PC-3 (cell line): ENCODE measurements around the gene OR14A16. TPM values are rescaled to one million over a fixed set of nuclear protein-coding genes. Genes with fewer than 3 reads are reported as not detected.

ENCODE experiments used
- ATAC-seq: fragments of 200-7000 bp; cut with Tn5 transposase; 2 replicates; pipeline ENCODE4 v1.9.1; 2020; ENCODE audit warnings: mild to moderate bottlenecking, moderate library complexity
- BruUV-seq: library from RNA; stranded (reverse); fragments of 400-500 nt; replicated peaks from 2 replicates; lab custom pipeline; 2021; lab: Mats Ljungman, UMichigan
- CTCF ChIA-PET: fragments of 300-600 bp; sonication (Branson Sonifier 250); formaldehyde crosslinking; loops from one replicate; lab custom pipeline; 2022; ENCODE audit warnings: antibody characterized with exemption; lab: Charles Lee
- POLR2A ChIA-PET: fragments of 300-600 bp; sonication (Branson Sonifier 250); formaldehyde crosslinking; loops from one replicate; lab custom pipeline; 2022; ENCODE audit warnings: antibody characterized with exemption; ENCODE audit not compliant: unreplicated experiment; lab: Charles Lee
- DNase-seq: peaks from one replicate; pipeline ENCODE4 v3.0.0-alpha.2; 2015
- H2AFZ ChIP-seq: fragments of 300-600 bp; sonication (generic); 2 replicates; pipeline ENCODE4 v1.6.0; 2016; ENCODE audit warnings: antibody characterized with exemption, low read length
- H3F3A ChIP-seq: fragments of 300-600 bp; sonication (generic); one replicate; pipeline ENCODE4 v1.6.0; 2017; ENCODE audit warnings: antibody characterized with exemption, low read length, control low read depth, mild to moderate bottlenecking; ENCODE audit not compliant: unreplicated experiment
- H3K27ac ChIP-seq: fragments of 300-600 bp; sonication (generic); 2 replicates; pipeline ENCODE4 v1.5.1; 2016; ENCODE audit warnings: mild to moderate bottlenecking, low read length
- H3K27me3 ChIP-seq: fragments of 300-600 bp; sonication (generic); 2 replicates; pipeline ENCODE4 v1.6.1; 2016; ENCODE audit warnings: low read length, mixed read lengths
- H3K36me3 ChIP-seq: fragments of 300-600 bp; sonication (generic); 2 replicates; pipeline ENCODE4 v1.6.1; 2016; ENCODE audit warnings: low read depth, mixed run types, low read length, mixed read lengths
- H3K4me1 ChIP-seq: fragments of 300-600 bp; sonication (generic); 2 replicates; pipeline ENCODE4 v1.5.1; 2016; ENCODE audit warnings: low read length; ENCODE audit not compliant: insufficient read depth
- H3K4me2 ChIP-seq: fragments of 300-600 bp; sonication (generic); 2 replicates; pipeline ENCODE4 v1.6.0; 2016; ENCODE audit warnings: low read length
- H3K4me3 ChIP-seq: fragments of 300-600 bp; sonication (generic); 2 replicates; pipeline ENCODE4 v1.5.1; 2016; ENCODE audit warnings: mild to moderate bottlenecking, low read length, mixed read lengths
- H3K79me2 ChIP-seq: fragments of 300-600 bp; sonication (generic); 2 replicates; pipeline ENCODE4 v1.6.1; 2017; ENCODE audit warnings: low read length, mixed read lengths
- H3K9ac ChIP-seq: fragments of 300-600 bp; sonication (generic); 2 replicates; pipeline ENCODE4 v1.6.0; 2016; ENCODE audit warnings: mild to moderate bottlenecking, low read length
- H3K9me2 ChIP-seq: fragments of 300-600 bp; sonication (generic); replicated peaks from 2 replicates; pipeline ENCODE4 v1.6.1; 2016; ENCODE audit warnings: mixed run types, low read length, mixed read lengths
- H3K9me3 ChIP-seq: fragments of 300-600 bp; sonication (generic); 2 replicates; pipeline ENCODE4 v1.6.1; 2016; ENCODE audit warnings: low read length, mixed read lengths
- H4K20me1 ChIP-seq: fragments of 300-600 bp; sonication (generic); 2 replicates; pipeline ENCODE4 v1.6.1; 2016; ENCODE audit warnings: low read length, mixed read lengths
- CTCF ChIP-seq: fragments of 300-600 bp; sonication (generic); conservative IDR thresholded peaks from 2 replicates; pipeline ENCODE4 v1.5.1; 2017; ENCODE audit warnings: antibody characterized with exemption, low read depth, mild to moderate bottlenecking, low read length
- EZH2 ChIP-seq: fragments of 300-600 bp; sonication (generic); IDR thresholded peaks from one replicate; pipeline ENCODE4 v1.6.1; 2017; ENCODE audit warnings: antibody characterized with exemption, mild to moderate bottlenecking, low read length; ENCODE audit not compliant: unreplicated experiment
- EZH2phosphoT487 ChIP-seq: fragments of 300-600 bp; sonication (generic); IDR thresholded peaks from 2 replicates; pipeline ENCODE4 v1.6.1; 2018; ENCODE audit warnings: mild to moderate bottlenecking, antibody characterized with exemption, low read length, borderline replicate concordance
- intact Hi-C: fragments of 100-400 bp; cut with micrococcal nuclease; formaldehyde crosslinking; loops from 2 replicates; pipeline ENCODE4 v1.9.0; 2023
- total RNA-seq: library from RNA; depleted of rRNA; stranded (reverse); fragments of >200 nt; gene quantifications from 2 replicates; pipeline ENCODE4 v1.2.3, GENCODE V29; 2014

The OR14A16 gene
- total RNA-seq, 1 experiment from 2014 or later = not detected

- ATAC-seq (no peak), DNase-seq (no peak)
- Histone ChIP-seq H3K4me2 (no peak overlapping the region), H3K9me3 (no peaks in the 10 kb centered on the region), H3K9me2 (0 out of 2 replicates have a peak, but pooled peaks cover 3% of the 10 kb centered on the region), H3K27ac (no peak overlapping the region), H3K4me3 (no peak overlapping the region), H4K20me1 (no peaks in the 10 kb centered on the region), H3K4me1 (no peaks in the 10 kb centered on the region), H3K79me2 (no peaks in the 10 kb centered on the region), H3K27me3 (no peaks in the 10 kb centered on the region), H3K9ac (no peak overlapping the region), H2AFZ (no peak overlapping the region), H3F3A (no peaks in the 10 kb centered on the region), H3K36me3 (no peaks in the 10 kb centered on the region)
- CTCF ChIA-PET = no interaction called here
- TF ChIP-seq EZH2phosphoT487 (no peak), CTCF (no peak), EZH2 (no peak)
- no TSS peak for BruUV-seq
- intact Hi-C loops = no loop called here
- POLR2A ChIA-PET = no interaction called here
These were observed 1.9 kb downstream of the OR14A16 start for GRCh38 chr1:247822060-247822459.

GRCh38 chr1:247812637-247813036 is 11.3 kb downstream of the OR14A16 start:
- DNase-seq (peak; percentile 87), ATAC-seq (peak; percentile 84)
- H4K20me1 ChIP-seq = no peaks in the 10 kb centered on the region
- H3K27ac ChIP-seq = no peak overlapping the region
- H3K4me3 ChIP-seq = no peak overlapping the region
- H3K27me3 ChIP-seq = no peaks in the 10 kb centered on the region
- H3K9me3 ChIP-seq = no peaks in the 10 kb centered on the region
- H3K79me2 ChIP-seq = no peaks in the 10 kb centered on the region
- no peaks in the 10 kb centered on the region for H3K36me3 ChIP-seq
- intact Hi-C loops = loop anchor here (1.0 kb wide), 1 partner anchor 131 kb away; no protein-coding TSS in a partner anchor
- ChIA-PET POLR2A (no interaction called here), CTCF (no interaction called here)
- H3F3A ChIP-seq = no peaks in the 10 kb centered on the region
- TF ChIP-seq EZH2 (no peak), CTCF (no peak), EZH2phosphoT487 (no peak)
- H2AFZ ChIP-seq = no peak overlapping the region
- H3K9me2 ChIP-seq = no peaks in the 10 kb centered on the region
- peaks cover 8% of the 10 kb centered on the region for H3K4me1 ChIP-seq
- H3K9ac ChIP-seq = no peak overlapping the region
- no peak overlapping the region for H3K4me2 ChIP-seq
- no TSS peak for BruUV-seq

DNA sequence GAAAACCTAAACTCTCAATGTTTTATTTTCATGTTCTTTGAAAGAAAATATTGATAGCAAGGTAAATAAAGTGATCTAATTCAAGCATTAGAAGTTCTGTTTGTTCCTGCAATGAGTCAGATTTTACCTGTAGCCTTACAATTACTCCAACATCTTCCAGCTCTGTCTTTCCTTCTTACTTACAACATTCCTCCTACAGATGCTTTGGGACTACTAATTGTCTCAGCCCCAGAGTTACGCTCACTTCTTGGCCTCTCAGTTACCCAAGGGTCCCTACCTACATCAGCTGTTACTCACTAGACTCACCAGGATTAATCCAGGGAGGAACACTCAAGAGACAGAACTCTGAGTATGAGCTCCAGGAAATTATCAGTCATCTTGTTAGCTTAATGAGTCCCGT is 26.4 kb downstream of the OR14A16 start:
- H3F3A ChIP-seq = peaks cover 10% of the 10 kb centered on the region
- CTCF ChIA-PET = no interaction called here
- POLR2A ChIA-PET = no interaction called here
- H3K27ac ChIP-seq = peak overlapping the region; percentile 30
- H3K79me2 ChIP-seq = no peaks in the 10 kb centered on the region
- peaks cover 16% of the 10 kb centered on the region for H3K4me1 ChIP-seq
- ATAC-seq (peak; percentile 97), DNase-seq (peak; percentile 83)
- peak overlapping the region; percentile 26 for H3K4me2 ChIP-seq
- H4K20me1 ChIP-seq = no peaks in the 10 kb centered on the region
- H3K9ac ChIP-seq = no peak overlapping the region
- no peak for TF ChIP-seq EZH2
- TF ChIP-seq CTCF = no peak
- no peak for TF ChIP-seq EZH2phosphoT487
- no peak overlapping the region for H3K4me3 ChIP-seq
- 0 out of 2 replicates have a peak, but pooled peaks cover 3% of the 10 kb centered on the region for H3K36me3 ChIP-seq
- H3K9me2 ChIP-seq = no peaks in the 10 kb centered on the region
- no TSS peak for BruUV-seq
- intact Hi-C loops = no loop called here
- peak overlapping the region; percentile 10; the same call in 1 of the 2 replicates for H2AFZ ChIP-seq
- H3K27me3 ChIP-seq = no peaks in the 10 kb centered on the region
- peaks cover 16% of the 10 kb centered on the region; the same call in 1 of the 2 replicates for H3K9me3 ChIP-seq
